Right lobe of liver (tissue), 4 donors: ENCODE results near the gene COL4A1.

Experiments used
- CTCF ChIP-seq, 4 donors: fragments of 200-600 bp in 3 of 4; fragments of 450-650 bp in 1 of 4; IDR thresholded peaks; one replicate each; pipeline versions ENCODE4 v1.5.1 to v1.8.0; 2016 to 2022; ENCODE audit warnings: antibody characterized with exemption in 4 of 4, mild to moderate bottlenecking in 2 of 4
- POLR2A ChIP-seq: fragments of 450-650 bp; IDR thresholded peaks from one replicate; pipeline ENCODE4 v1.6.1; 2017; ENCODE audit warnings: antibody characterized with exemption, mild to moderate bottlenecking
- donor health status: DM: no; HTN: no; CAD: no.
- donor health status: DM: no; HTN: no; CAD: no.
- donor health status: DM: no; HTN: yes; CAD: no.

GRCh38 chr13:110256126-110256905 is 50.6 kb downstream of the COL4A1 start:
- TF ChIP-seq POLR2A (no peak), CTCF (IDR thresholded peaks at IDR 0.05) (no peak)
